ENCODE results near the gene CTNND2. TPM values are rescaled to one million over a fixed set of nuclear protein-coding genes. Genes with fewer than 3 reads are reported as not detected.

The CTNND2 gene
- total RNA-seq, 1 experiment from 2014 or later = not detected

DNA sequence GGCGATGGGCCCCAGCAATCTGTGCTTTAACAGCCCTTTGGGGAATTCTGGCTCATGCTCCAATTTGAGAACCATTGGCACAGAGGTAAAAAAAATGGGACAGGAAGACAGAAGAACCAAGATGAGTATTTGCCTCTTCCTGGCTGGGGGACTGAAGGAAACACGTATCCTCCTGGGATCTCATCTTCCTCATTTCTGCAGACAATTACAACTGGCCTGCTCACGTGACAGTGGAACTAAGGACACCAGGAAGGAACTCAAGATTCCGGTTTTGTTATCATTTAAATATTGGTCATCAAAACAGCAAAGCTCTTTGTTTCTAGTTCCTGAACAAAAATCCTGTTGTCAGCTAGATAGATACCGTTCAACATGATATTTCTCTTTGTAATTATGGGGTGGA, 927.2 kb downstream of the CTNND2 start:
- peaks cover 32% of the 10 kb centered on the region for H3K27me3 Mint-ChIP-seq (ENCODE audit: insufficient read depth, unreplicated experiment)
- ChIA-PET CTCF (interaction anchor here (1.5 kb wide), 1 partner anchor 11 kb away, joined by 7 read pairs; no protein-coding TSS in a partner anchor), POLR2A (no interaction called here)
- no peaks in the 10 kb centered on the region for H3K4me1 Mint-ChIP-seq (ENCODE audit: insufficient read depth, unreplicated experiment)
- BruUV-seq (replicated peaks) = no TSS peak
- intact Hi-C loops (cut with micrococcal nuclease) = no loop called here
- H3K9me3 Mint-ChIP-seq (ENCODE audit: unreplicated experiment) = no peaks in the 10 kb centered on the region
- TF ChIP-seq, protein P1, sequence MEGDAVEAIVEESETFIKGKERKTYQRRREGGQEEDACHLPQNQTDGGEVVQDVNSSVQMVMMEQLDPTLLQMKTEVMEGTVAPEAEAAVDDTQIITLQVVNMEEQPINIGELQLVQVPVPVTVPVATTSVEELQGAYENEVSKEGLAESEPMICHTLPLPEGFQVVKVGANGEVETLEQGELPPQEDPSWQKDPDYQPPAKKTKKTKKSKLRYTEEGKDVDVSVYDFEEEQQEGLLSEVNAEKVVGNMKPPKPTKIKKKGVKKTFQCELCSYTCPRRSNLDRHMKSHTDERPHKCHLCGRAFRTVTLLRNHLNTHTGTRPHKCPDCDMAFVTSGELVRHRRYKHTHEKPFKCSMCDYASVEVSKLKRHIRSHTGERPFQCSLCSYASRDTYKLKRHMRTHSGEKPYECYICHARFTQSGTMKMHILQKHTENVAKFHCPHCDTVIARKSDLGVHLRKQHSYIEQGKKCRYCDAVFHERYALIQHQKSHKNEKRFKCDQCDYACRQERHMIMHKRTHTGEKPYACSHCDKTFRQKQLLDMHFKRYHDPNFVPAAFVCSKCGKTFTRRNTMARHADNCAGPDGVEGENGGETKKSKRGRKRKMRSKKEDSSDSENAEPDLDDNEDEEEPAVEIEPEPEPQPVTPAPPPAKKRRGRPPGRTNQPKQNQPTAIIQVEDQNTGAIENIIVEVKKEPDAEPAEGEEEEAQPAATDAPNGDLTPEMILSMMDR (IDR thresholded peaks at IDR 0.05; ENCODE audit: unreplicated experiment) = no peak
- DNase-seq (ENCODE audit: unreplicated experiment) = no peak
- no peaks in the 10 kb centered on the region for H3K36me3 Mint-ChIP-seq (ENCODE audit: insufficient read depth, unreplicated experiment)
- H3K4me3 Mint-ChIP-seq (ENCODE audit: unreplicated experiment) = no peak overlapping the region
- no peak overlapping the region for H3K27ac Mint-ChIP-seq (ENCODE audit: low read depth, unreplicated experiment)

DNA sequence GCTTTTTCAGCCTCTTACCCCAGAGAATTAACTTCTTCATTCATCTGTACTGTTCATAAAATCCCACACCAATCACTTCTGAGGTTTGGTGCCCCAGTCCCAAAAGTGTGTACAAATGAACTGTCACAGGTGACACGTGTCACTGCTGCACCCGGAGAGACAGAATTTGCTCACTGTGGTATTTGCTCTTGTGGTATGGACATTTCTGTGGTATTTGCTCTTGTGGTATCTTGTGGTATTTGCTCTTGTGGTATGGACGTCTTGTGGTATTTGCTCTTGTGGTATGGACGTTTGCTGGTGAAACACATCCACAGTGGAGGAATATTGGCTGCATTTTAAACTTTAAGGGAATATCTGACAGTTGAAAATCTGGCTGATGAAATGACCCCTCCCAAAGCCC, 928.3 kb downstream of the CTNND2 start:
- no peak for DNase-seq (ENCODE audit: unreplicated experiment)
- H3K27me3 Mint-ChIP-seq (ENCODE audit: insufficient read depth, unreplicated experiment) = peaks cover 37% of the 10 kb centered on the region
- POLR2A ChIA-PET = interaction anchor here (0.6 kb wide), 1 partner anchor 1680 kb away, joined by 3 read pairs; no protein-coding TSS in a partner anchor
- TF ChIP-seq, protein P1 (IDR thresholded peaks at IDR 0.05; ENCODE audit: unreplicated experiment) = no peak
- H3K4me1 Mint-ChIP-seq (ENCODE audit: insufficient read depth, unreplicated experiment) = no peaks in the 10 kb centered on the region
- H3K36me3 Mint-ChIP-seq (ENCODE audit: insufficient read depth, unreplicated experiment) = no peaks in the 10 kb centered on the region
- H3K27ac Mint-ChIP-seq (ENCODE audit: low read depth, unreplicated experiment) = no peak overlapping the region
- intact Hi-C loops (cut with micrococcal nuclease) = no loop called here
- no peaks in the 10 kb centered on the region for H3K9me3 Mint-ChIP-seq (ENCODE audit: unreplicated experiment)
- BruUV-seq (replicated peaks) = no TSS peak
- CTCF ChIA-PET = interaction anchor here (0.6 to 0.8 kb wide), 2 partner anchors 224 to 269 kb away, joined by 3 read pairs; no protein-coding TSS in a partner anchor
- no peak overlapping the region for H3K4me3 Mint-ChIP-seq (ENCODE audit: unreplicated experiment)

DNA sequence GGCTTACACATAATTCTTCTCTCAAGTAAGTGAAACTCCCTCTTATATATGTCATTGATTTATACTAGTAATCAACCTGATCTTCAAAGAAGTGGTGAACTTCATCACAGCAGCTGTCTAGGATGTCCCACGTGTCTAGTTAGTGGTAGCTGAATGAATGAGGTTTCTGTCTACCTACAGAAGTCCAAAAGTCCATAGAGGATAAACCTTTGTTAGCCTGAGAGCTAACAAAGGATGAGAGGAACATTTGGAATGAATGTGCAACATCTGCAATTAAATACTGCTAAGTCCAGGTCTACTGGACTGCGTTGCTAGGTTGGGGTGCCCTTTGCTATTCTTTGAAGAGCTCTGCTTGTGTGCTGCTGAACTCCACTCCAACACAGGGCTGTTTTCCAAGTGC, 929.4 kb downstream of the CTNND2 start:
- H3K9me3 Mint-ChIP-seq (ENCODE audit: unreplicated experiment) = no peaks in the 10 kb centered on the region
- ChIA-PET CTCF (no interaction called here), POLR2A (interaction anchor here (0.6 kb wide), 1 partner anchor 161 kb away, joined by 4 read pairs; no protein-coding TSS in a partner anchor)
- no peaks in the 10 kb centered on the region for H3K4me1 Mint-ChIP-seq (ENCODE audit: insufficient read depth, unreplicated experiment)
- DNase-seq (ENCODE audit: unreplicated experiment) = no peak
- H3K27ac Mint-ChIP-seq (ENCODE audit: low read depth, unreplicated experiment) = no peak overlapping the region
- no peak overlapping the region for H3K4me3 Mint-ChIP-seq (ENCODE audit: unreplicated experiment)
- intact Hi-C loops (cut with micrococcal nuclease) = no loop called here
- peaks cover 42% of the 10 kb centered on the region for H3K27me3 Mint-ChIP-seq (ENCODE audit: insufficient read depth, unreplicated experiment)
- no TSS peak for BruUV-seq (replicated peaks)
- no peaks in the 10 kb centered on the region for H3K36me3 Mint-ChIP-seq (ENCODE audit: insufficient read depth, unreplicated experiment)
- TF ChIP-seq, protein P1 (IDR thresholded peaks at IDR 0.05; ENCODE audit: unreplicated experiment) = no peak

DNA sequence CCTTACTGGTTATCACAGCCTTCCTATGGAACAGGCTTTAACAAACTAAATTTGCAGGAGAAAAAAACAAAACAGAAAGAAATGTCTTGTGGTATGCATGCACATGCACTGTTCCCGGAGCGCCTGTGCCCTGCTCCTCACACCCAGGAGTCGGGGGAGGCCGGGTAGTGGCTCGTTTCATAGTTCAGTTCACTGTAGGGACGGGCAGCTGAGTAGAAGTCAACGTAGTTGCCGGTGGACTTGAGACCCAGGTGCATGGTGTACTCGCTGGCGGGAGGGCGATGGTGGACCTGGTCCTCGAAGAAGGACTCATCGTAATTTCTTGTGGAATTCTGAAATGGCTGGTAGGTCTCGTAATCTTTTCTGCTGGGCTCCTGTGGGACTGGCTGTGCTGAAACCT, 930.9 kb downstream of the CTNND2 start:
- TF ChIP-seq, protein P1 (IDR thresholded peaks at IDR 0.05; ENCODE audit: unreplicated experiment) = no peak
- peaks cover 46% of the 10 kb centered on the region for H3K27me3 Mint-ChIP-seq (ENCODE audit: insufficient read depth, unreplicated experiment)
- H3K9me3 Mint-ChIP-seq (ENCODE audit: unreplicated experiment) = no peaks in the 10 kb centered on the region
- H3K4me1 Mint-ChIP-seq (ENCODE audit: insufficient read depth, unreplicated experiment) = no peaks in the 10 kb centered on the region
- no peak overlapping the region for H3K27ac Mint-ChIP-seq (ENCODE audit: low read depth, unreplicated experiment)
- H3K36me3 Mint-ChIP-seq (ENCODE audit: insufficient read depth, unreplicated experiment) = no peaks in the 10 kb centered on the region
- H3K4me3 Mint-ChIP-seq (ENCODE audit: unreplicated experiment) = no peak overlapping the region
- intact Hi-C loops (cut with micrococcal nuclease) = no loop called here
- no peak for DNase-seq (ENCODE audit: unreplicated experiment)
- POLR2A ChIA-PET = no interaction called here
- BruUV-seq (replicated peaks) = no TSS peak
- CTCF ChIA-PET = interaction anchor here (0.6 kb wide), 2 partner anchors 15 to 368 kb away, joined by 3 read pairs; no protein-coding TSS in a partner anchor

Data from MCF 10A (cell line).